Stomach smooth muscle (tissue), 2 donors: ENCODE measurements around the gene NR1I3.

Experiments
- H3K27ac ChIP-seq: one replicate; pipeline ENCODE4 v1.7.0; 2013; ENCODE audit warnings: mild to moderate bottlenecking, low read length, inconsistent platforms
- H3K27me3 ChIP-seq, 2 donors: one replicate each; pipeline ENCODE4 v1.7.0; 2013; ENCODE audit warnings: low read length in 2 of 2; ENCODE audit not compliant: insufficient read depth in 2 of 2, control insufficient read depth in 1 of 2
- H3K36me3 ChIP-seq, 2 donors: one replicate each; pipeline ENCODE4 v1.7.0; 2013; ENCODE audit warnings: low read length in 2 of 2; ENCODE audit not compliant: control insufficient read depth in 2 of 2, insufficient read depth in 2 of 2
- H3K4me1 ChIP-seq: one replicate; pipeline ENCODE4 v1.7.0; 2013; ENCODE audit warnings: low read length; ENCODE audit not compliant: control insufficient read depth, insufficient read depth
- H3K4me3 ChIP-seq, 2 donors: one replicate each; pipeline ENCODE4 v1.7.0; 2013; ENCODE audit warnings: low read length in 2 of 2
- H3K9ac ChIP-seq, 2 donors: one replicate each; pipeline ENCODE4 v1.7.0; 2013; ENCODE audit warnings: low read length in 2 of 2, mild to moderate bottlenecking in 1 of 2
- H3K9me3 ChIP-seq, 2 donors: one replicate each; pipeline ENCODE4 v1.7.0; 2013; ENCODE audit warnings: low read length in 2 of 2; ENCODE audit not compliant: control insufficient read depth in 2 of 2
- donor health status: healthy.
- donor health status: Pancreatic carcinoma.

Gene NR1I3

DNA sequence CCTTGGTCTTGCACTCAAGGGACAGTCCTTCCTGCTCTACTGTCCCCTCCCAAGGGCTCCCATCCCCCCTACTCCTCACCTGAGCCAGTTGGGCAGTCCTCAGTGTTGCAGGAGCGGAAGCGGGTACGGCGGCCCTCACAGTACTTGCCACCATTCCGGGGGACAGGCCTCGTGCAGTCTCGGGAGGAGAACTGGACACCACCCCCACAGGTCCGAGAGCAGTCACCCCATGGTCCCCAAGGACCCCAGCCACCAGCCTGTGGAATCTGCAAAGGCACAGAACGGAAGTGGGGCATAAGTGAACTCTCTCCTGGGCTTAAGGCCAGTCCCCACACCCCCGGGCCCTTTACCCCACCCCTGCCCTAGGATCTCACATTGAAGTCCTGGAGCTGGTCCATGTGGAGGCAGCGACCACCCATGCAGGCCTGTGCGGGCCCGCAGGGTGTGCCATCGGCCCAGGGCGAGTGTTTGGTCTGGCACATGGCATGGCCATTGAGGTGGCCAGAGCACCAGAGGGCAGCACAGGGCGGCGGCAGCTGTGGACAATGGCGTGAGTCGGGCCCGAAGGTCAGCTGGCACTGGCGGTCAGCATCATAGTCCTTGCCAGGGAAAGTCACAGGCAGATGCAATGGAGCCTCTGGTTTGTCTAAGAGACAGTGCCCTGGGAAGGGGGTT lies 44.3 kb downstream of the NR1I3 start:
- Histone ChIP-seq H3K9ac (no peak overlapping the region), H3K36me3 (peaks cover 0 to 18% of the 10 kb centered on the region in 2 donors), H3K9me3 (no peaks in the 10 kb centered on the region), H3K27me3 (no peaks in the 10 kb centered on the region), H3K4me1 (peaks cover 37% of the 10 kb centered on the region), H3K4me3 (no peak overlapping the region), H3K27ac (no peak overlapping the region)

DNA sequence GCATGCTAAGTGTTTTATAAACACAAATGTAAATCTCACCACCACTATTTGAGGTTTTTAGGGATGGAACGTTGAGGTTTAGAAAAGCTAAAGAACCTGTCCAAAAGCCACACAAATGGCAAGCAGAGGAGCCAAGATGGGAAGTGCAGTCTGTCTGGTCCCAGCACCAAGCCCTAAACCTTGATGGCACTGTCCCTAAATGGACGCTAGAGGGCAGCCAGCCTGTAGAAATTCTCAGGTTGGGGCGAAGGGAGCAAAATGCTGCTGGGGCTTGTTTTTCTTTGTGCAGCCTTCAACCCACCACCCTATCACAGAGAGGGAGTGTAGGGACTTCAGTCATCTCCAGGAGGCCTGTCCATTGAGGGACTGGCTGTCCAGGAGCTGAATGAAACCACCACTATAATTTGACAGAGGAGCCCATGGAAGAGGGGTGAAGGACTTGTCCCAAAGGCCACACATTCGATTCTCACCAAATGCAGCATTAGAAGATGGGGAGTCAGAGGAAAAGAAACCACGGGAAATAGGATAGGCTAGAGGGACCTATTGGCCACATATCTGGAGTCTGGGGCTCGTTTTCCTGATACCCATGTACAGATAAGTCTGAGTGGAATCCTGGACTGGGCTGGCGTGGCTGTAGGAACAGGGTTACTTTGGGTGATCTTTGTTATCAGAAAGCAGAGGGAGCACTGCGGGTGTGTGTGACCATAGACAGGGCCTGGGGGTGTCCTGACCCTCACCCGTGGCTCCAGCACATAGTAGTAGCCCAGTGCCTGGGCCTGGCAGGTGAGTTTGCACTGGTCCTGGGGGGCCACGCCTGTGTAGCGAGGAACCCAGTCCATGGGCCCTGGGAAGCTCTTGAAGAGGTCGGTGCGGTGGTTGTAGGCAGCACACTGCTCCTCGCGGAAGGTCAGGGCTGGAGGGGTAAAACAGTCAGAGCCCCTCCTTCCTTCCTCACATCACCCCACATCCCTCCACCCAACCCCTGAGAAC lies 45.2 kb downstream of the NR1I3 start:
- peaks cover 28% of the 10 kb centered on the region for H3K4me1 ChIP-seq
- H3K9me3 ChIP-seq: no peaks in the 10 kb centered on the region
- H3K4me3 ChIP-seq: no peak overlapping the region
- H3K27me3 ChIP-seq: no peaks in the 10 kb centered on the region
- H3K36me3 ChIP-seq: peaks cover 0 to 18% of the 10 kb centered on the region in 2 donors
- no peak overlapping the region for H3K9ac ChIP-seq
- no peak overlapping the region for H3K27ac ChIP-seq

DNA sequence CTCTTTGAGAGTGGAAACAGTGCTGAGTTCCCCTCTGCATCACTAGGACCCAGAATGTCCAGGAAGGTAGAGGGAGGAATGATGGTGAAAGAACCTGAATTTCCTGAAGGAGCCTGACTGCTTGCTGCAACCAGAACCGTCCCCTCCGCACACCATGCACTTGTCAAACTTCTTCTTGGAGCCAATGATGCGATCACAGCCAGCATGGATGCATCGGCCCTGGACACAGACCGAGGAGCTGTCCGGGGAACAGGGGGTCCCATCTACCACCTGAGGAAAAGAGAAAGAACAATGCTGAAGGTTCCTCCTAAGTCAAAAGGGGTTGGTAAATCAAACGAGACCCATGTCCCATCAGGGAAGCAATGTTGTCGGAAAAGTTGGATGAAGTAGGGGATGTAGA lies 46.0 kb downstream of the NR1I3 start:
- no peak overlapping the region for H3K4me3 ChIP-seq
- no peaks in the 10 kb centered on the region for H3K27me3 ChIP-seq
- H3K9me3 ChIP-seq: no peaks in the 10 kb centered on the region
- H3K27ac ChIP-seq: no peak overlapping the region
- H3K4me1 ChIP-seq: peaks cover 24% of the 10 kb centered on the region
- peaks cover 0 to 18% of the 10 kb centered on the region in 2 donors for H3K36me3 ChIP-seq
- no peak overlapping the region for H3K9ac ChIP-seq

DNA sequence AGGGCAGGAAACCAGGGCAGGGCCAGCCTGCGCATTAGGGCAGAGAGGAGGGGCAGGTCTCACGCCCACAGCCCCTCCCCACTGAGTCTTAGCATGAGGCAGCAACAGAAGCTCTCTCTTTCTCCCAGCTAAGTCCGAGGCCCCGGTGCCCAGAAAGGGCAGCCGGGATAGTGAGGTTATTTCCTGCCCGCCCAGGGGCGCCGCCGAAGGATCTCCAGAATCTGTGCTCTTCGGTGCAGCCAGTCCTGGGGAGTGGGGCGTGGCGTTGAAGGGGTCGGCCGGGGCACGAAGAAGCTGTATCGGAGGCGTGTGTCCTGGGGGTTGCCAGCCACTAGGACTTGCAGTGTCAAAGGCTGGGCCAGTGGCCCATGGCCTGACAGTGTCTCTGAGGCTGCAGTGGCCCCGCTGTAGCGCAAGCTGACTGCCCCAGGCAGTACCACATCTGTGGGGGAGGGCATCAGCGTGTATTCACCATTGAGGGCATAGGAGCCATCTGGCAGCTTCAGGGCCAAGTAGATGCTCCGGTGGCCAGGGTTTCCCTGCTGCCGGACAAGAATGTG lies 47.0 kb downstream of the NR1I3 start:
- H3K4me3 ChIP-seq: no peak overlapping the region
- no peaks in the 10 kb centered on the region for H3K9me3 ChIP-seq
- no peak overlapping the region for H3K9ac ChIP-seq
- no peak overlapping the region for H3K27ac ChIP-seq
- peaks cover 18% of the 10 kb centered on the region for H3K4me1 ChIP-seq
- no peaks in the 10 kb centered on the region for H3K27me3 ChIP-seq
- H3K36me3 ChIP-seq: peaks cover 0 to 17% of the 10 kb centered on the region in 2 donors

DNA sequence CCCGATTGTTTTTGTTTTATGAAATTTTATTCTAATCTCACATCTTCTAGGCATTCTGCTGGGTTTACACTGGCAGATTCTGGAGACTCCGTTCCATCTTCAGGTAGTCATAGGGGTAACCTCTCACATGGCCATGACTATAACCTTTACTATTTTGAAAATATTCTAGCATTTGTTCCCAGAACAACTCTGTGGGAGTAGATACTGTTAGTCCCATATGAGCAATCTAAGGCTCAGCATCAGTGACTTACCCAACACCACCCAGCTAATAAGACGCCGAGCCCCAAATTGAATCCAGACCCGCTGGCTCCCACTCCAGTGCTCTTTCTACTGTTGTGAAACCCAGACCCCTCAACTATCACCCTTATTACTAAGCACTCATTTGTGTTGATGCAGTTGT lies 49.0 kb downstream of the NR1I3 start:
- H3K27ac ChIP-seq: no peak overlapping the region
- H3K9me3 ChIP-seq: no peaks in the 10 kb centered on the region
- peaks cover 0 to 6% of the 10 kb centered on the region in 2 donors for H3K36me3 ChIP-seq
- H3K27me3 ChIP-seq: no peaks in the 10 kb centered on the region
- no peak overlapping the region for H3K9ac ChIP-seq
- no peak overlapping the region for H3K4me3 ChIP-seq
- peaks cover 21% of the 10 kb centered on the region for H3K4me1 ChIP-seq

DNA sequence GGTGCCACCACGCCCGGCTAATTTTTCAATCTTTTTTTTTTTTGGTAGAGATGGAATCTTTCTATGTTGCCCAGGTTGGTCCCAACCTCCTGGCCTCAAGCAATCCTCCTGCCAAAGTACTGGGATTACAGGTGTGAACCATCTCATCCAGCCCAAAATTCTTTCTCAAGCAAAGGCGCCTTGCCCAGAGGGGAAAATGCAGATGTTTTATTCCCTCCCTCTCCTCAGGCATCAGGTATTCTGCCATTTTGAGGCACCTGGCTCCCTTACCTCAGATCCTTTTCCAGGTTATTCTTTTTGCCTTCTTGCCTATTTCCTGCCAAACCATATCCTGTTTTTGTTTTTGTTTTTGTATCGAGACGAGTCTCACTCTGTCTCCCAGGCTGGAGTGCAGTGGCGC lies 49.6 kb downstream of the NR1I3 start:
- Histone ChIP-seq H3K4me1 (peaks cover 21% of the 10 kb centered on the region), H3K27me3 (no peaks in the 10 kb centered on the region), H3K36me3 (peaks cover 0 to 6% of the 10 kb centered on the region in 2 donors), H3K9ac (no peak overlapping the region), H3K27ac (no peak overlapping the region), H3K4me3 (no peak overlapping the region), H3K9me3 (no peaks in the 10 kb centered on the region)

DNA sequence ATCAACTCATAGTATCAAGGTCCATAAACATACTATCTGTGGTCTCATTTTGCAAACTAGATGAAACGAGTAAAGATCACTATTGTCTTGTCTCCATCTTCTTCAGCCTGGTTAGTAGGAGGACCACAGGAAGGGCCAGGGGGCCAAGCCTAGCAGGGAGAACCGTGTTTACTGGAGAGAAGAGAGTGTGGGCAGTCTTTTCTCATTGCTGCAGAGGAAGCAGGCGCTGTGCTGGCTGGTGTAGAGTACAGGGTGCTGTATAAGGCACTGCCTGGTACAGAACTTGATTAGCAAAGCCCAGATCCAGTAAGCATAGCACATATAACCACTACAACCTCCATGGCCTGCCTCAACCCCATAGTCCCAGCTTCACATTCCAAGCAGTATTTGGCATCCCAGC lies 50.7 kb downstream of the NR1I3 start:
- H3K27ac ChIP-seq: no peak overlapping the region
- H3K4me3 ChIP-seq: no peak overlapping the region
- H3K36me3 ChIP-seq: peaks cover 0 to 6% of the 10 kb centered on the region in 2 donors
- H3K27me3 ChIP-seq: no peaks in the 10 kb centered on the region
- H3K9ac ChIP-seq: no peak overlapping the region
- H3K9me3 ChIP-seq: no peaks in the 10 kb centered on the region
- H3K4me1 ChIP-seq: peaks cover 12% of the 10 kb centered on the region

DNA sequence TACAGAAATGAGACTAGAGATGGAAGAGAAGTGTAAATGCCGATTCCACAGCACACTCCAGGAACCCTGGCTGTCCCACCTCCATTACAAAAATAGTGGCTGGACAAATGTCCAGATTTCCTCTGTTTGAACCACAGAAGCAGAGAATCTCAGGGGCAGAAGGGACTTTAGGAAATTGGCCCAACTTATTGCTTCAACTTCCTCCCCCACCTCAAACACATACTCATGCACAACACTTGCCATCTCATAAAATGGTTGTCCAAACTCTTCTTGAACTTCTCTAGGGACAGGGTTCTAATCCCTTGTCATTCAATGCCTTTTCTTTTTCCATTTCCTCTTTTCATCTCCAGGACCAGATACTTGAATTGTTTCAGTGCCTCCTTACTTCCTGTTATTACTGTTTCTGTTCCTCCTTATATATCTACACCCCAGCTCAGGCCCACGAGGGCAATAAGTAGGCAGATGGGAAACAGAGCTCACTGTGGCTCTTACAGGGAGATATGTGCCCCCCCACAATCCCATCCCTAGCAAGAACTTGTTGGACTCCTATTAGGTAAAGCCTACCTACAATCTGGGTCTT lies 52.2 kb downstream of the NR1I3 start:
- H3K36me3 ChIP-seq: no peaks in the 10 kb centered on the region
- no peaks in the 10 kb centered on the region for H3K27me3 ChIP-seq
- H3K9me3 ChIP-seq: no peaks in the 10 kb centered on the region
- H3K27ac ChIP-seq: peak overlapping the region; percentile 55
- no peak overlapping the region for H3K4me3 ChIP-seq
- no peak overlapping the region for H3K9ac ChIP-seq
- peaks cover 9% of the 10 kb centered on the region for H3K4me1 ChIP-seq

DNA sequence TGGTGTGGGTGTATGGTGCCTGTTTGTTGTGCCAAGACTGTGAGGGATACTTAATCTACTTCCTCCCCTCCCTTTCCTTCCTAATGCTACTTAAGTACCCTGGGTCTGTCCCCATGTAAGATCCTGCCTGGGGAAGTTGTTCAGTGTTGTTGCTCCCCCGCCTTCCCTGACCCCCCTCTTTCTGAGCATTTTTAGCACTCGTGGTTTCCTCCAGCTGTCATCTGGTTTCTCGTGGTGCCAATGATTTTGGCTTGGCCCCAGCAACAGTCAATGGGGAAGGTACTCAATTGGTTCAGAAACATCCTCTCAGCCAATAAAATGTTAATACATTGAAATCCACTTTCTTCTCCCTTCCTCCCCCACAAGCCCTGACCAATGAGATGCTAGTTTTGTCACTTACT lies 52.7 kb downstream of the NR1I3 start:
- no peaks in the 10 kb centered on the region for H3K9me3 ChIP-seq
- H3K36me3 ChIP-seq: no peaks in the 10 kb centered on the region
- H3K9ac ChIP-seq: no peak overlapping the region
- H3K27me3 ChIP-seq: no peaks in the 10 kb centered on the region
- H3K4me3 ChIP-seq: no peak overlapping the region
- H3K4me1 ChIP-seq: peaks cover 9% of the 10 kb centered on the region
- peak overlapping the region; percentile 55 for H3K27ac ChIP-seq

DNA sequence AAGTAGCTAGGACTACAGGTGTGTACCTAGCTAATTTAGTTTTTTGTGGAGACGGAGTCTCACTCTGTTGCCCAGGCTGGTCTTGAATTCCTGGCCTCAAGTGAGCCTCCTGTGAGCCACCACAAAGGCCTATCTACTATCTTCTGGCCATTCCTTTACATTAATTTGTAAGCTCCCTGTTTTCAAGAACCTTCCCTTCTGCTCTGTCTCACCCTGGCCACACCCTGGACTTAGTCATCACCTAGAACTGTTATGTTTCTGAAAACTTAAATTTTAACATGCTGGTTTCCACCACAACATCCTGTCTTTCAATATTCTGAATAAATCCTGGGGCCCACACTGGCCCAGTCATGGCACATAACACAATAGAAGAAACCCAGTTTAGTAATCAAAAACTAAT lies 55.8 kb downstream of the NR1I3 start:
- Histone ChIP-seq H3K36me3 (no peaks in the 10 kb centered on the region), H3K9me3 (no peaks in the 10 kb centered on the region), H3K4me3 (no peak overlapping the region), H3K27me3 (no peaks in the 10 kb centered on the region), H3K4me1 (peaks cover 12% of the 10 kb centered on the region), H3K27ac (no peak overlapping the region), H3K9ac (no peak overlapping the region)
